ENCODE data around the gene NSUN7.

NSUN7 gene

DNA sequence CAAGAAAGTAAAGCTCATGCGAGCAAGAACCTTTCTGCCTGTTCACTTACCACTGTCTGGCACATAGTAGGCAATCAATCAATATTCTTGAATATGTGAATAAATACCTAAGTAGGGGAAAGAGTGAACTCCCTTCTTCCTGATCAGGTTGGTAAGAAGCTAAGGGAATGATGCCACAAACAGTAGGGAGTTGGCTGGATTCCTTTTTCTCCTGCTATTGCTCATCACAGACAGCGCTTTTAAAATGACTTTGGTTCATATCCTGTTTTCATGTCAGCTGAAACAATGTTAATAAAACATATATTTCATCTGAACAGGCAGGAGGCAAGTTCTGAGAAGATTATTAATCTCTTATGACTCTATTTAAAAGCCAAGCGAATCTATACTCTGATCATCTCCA is 99.2 kb downstream of the NSUN7 start:
- no peak for DNase-seq

DNA sequence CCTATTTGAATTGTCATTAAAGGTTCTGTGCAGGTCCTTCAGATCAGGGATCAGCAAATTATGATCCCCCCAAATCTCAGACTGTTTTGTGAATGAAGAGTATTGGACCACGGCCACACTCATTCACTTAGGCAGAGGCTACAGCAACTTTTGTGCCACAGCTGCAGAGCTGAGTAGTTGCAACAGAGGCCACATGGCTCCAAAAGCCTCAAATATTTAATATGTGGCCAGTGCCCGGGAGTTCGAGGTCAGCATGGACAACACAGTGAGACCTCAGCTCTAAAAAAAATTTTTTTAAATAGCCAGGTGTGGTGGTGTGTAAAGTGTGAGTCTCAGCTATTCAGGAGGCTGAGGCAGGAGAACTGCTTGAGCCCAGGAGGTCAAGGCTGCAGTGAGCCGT is 100.7 kb downstream of the NSUN7 start:
- DNase-seq = no peak

DNA sequence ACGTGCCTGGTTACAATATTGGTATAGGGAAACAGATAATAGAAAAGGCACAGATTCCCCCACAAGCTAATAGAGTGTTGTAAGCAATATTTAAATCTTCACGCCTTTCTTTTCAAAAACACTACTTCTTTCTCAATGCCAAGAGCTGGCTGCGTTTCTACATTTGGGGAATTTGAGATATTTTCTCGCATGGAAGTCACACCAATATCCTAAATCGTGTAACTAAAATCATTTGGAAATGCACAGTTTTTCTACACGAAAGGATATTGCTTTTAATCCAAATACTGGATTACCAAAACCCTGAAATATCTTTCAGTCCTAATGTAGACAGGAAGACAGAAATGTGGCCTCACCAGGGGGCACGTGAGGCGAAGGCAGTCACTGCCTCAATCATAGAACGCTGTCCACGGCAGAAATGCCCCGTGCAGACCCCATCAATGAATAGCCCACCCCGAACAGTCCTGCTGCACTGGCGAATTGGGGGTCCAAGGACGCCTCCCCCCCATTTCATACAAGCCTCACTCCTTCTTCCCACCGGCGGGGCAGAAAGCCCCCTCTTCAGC is 106.6 kb downstream of the NSUN7 start:
- no peak for DNase-seq

DNA sequence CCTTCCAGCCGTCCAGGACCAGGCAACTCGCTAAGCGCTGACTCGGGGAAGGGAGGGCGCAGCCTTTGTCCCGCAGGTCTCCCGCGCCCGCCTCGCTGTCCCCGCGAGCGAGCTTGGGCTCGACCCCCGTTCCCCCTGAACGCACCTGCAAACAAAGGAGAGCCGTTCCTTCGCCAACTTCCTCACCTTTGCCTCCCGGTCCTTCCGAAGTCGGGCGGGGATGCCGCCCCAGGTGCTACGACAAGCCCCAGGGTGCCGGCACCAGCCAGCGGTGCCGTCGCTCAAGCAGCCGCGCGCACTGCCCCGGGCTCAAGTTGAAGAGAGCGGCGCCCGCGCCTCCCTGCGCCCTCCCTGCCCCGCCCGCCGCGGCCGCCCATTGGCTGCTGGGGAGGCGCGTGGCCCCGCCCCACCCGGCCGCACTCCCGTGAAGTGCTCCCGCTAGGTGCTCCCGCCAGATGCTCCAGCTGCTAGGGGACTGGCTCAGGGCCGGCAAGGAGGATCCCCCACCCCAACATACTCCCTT is 107.1 kb downstream of the NSUN7 start:
- peak; percentile 76 for DNase-seq

DNA sequence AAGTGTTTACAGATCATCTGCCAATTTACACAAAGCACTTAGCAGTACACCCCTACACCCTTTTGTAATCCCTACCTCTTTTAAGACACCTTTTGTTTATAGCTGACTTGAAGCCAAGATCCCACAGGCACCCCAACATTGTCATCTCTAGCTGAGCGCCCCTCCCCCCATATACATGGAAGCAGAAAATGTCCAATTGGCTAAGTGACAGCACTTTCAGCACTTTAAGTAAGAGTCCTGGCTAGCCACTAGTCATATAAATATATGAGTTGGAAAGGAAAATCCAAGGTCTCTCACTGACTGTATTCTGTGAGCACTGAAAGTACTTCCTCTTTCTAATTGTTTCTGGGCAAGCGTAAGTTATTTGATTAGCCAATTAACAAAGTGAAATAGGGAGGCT is 108.2 kb downstream of the NSUN7 start:
- DNase-seq = no peak

DNA sequence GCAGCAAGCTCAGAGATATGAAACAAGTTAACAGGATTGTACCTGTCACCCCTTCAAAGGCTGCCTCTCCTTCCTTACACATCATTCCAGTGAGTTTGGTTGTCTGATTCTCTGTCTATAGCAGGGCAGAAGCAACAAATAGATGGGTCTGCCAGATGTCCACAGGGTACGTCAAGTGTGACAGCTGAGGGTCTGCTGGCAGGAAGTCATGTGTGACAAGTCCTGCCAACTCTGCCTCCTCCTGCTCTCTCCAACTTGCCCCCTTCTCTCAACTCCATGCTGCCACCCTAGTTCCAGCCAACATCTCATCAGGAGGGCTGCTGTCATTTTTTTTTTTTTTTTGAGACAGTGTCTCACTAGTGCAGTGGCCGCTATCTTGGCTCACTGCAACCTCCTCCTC is 109.2 kb downstream of the NSUN7 start:
- DNase-seq = no peak

Data from right forelimb (tissue), 1 donor.